GM18868 (cell line): ENCODE data around the gene FBXW11.

Experiments used
- ATAC-seq: cut with Tn5 transposase; IDR thresholded peaks from one replicate; pipeline ENCODE4 v1.9.1; 2021; ENCODE audit warnings: mild to moderate bottlenecking, moderate library complexity; ENCODE audit not compliant: unreplicated experiment

Gene FBXW11

GRCh38 chr5:171813813-171814490 lies 192.5 kb downstream of the FBXW11 start:
- no peak for ATAC-seq

GRCh38 chr5:171813270-171813669 lies 193.2 kb downstream of the FBXW11 start:
- no peak for ATAC-seq
